ENCODE measurements around the gene AUTS2. TPM values are rescaled to one million over a fixed set of nuclear protein-coding genes. Genes with fewer than 3 reads are reported as not detected.

The AUTS2 gene
- polyA plus RNA-seq, 1 donor from 2014 or later = 97.3 TPM

- no peak overlapping the region for H3K9ac ChIP-seq (ENCODE audit: low read length)
- TF ChIP-seq, protein P1, sequence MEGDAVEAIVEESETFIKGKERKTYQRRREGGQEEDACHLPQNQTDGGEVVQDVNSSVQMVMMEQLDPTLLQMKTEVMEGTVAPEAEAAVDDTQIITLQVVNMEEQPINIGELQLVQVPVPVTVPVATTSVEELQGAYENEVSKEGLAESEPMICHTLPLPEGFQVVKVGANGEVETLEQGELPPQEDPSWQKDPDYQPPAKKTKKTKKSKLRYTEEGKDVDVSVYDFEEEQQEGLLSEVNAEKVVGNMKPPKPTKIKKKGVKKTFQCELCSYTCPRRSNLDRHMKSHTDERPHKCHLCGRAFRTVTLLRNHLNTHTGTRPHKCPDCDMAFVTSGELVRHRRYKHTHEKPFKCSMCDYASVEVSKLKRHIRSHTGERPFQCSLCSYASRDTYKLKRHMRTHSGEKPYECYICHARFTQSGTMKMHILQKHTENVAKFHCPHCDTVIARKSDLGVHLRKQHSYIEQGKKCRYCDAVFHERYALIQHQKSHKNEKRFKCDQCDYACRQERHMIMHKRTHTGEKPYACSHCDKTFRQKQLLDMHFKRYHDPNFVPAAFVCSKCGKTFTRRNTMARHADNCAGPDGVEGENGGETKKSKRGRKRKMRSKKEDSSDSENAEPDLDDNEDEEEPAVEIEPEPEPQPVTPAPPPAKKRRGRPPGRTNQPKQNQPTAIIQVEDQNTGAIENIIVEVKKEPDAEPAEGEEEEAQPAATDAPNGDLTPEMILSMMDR (IDR thresholded peaks at IDR 0.05; ENCODE audit: poor library complexity, severe bottlenecking) = no peak
- TF ChIP-seq MXI1 (conservative IDR thresholded peaks at IDR 0.05; ENCODE audit: poor library complexity, severe bottlenecking) = no peak
- no peaks in the 10 kb centered on the region for H4K20me1 ChIP-seq (ENCODE audit: insufficient read depth)
- no peaks in the 10 kb centered on the region for H3K9me2 ChIP-seq (ENCODE audit: insufficient read depth, low read length)
- H3F3A ChIP-seq (ENCODE audit: insufficient read depth, low read length, poor library complexity, severe bottlenecking) = no peaks in the 10 kb centered on the region
- H3K9me3 ChIP-seq (ENCODE audit: low read length) = no peaks in the 10 kb centered on the region
- H2AFZ ChIP-seq (ENCODE audit: low read depth, low read length) = no peak overlapping the region
- H3K27me3 ChIP-seq (ENCODE audit: insufficient read depth, low read depth, low read length) = no peaks in the 10 kb centered on the region
- no peak overlapping the region for H3K4me3 ChIP-seq (ENCODE audit: low read length)
- H3K79me2 ChIP-seq (replicated peaks; ENCODE audit: insufficient read depth, low read length) = no peaks in the 10 kb centered on the region
- no peaks in the 10 kb centered on the region for H3K36me3 ChIP-seq (ENCODE audit: insufficient read depth, low read length)
- no peak overlapping the region for H3K4me2 ChIP-seq (ENCODE audit: low read length)
- H3K27ac ChIP-seq (ENCODE audit: low read length) = no peak overlapping the region
These were observed 896.7 kb downstream of the AUTS2 start for GRCh38 chr7:70495033-70495376.

DNA sequence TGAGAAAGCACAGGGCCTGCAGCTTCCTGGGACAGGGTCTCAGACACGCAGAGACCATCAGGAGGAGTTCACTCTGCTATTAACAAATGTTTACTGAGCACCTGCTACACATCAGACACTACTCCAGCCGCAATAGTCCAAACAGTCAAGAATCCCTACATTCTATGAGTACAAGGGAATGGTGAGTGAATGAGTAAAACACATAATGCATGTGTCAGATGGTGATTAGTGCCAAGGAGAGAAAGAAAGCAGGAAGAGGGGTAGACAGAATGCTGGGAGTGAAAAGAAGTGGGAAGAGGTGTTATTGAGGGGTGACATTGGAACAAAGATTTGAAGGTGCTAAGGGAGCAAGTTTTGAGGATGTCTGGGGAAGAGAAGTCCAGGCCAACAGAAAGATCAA lies 899.5 kb downstream of the AUTS2 start:
- Histone ChIP-seq H3K9ac (ENCODE audit: low read length) (no peak overlapping the region), H3F3A (ENCODE audit: insufficient read depth, low read length, poor library complexity, severe bottlenecking) (no peaks in the 10 kb centered on the region), H3K9me3 (ENCODE audit: low read length) (no peaks in the 10 kb centered on the region), H3K79me2 (replicated peaks; ENCODE audit: insufficient read depth, low read length) (no peaks in the 10 kb centered on the region), H3K9me2 (ENCODE audit: insufficient read depth, low read length) (no peaks in the 10 kb centered on the region), H3K36me3 (ENCODE audit: insufficient read depth, low read length) (no peaks in the 10 kb centered on the region), H3K27me3 (ENCODE audit: insufficient read depth, low read depth, low read length) (no peaks in the 10 kb centered on the region), H3K27ac (ENCODE audit: low read length) (no peak overlapping the region), H3K4me3 (ENCODE audit: low read length) (no peak overlapping the region), H3K4me2 (ENCODE audit: low read length) (no peak overlapping the region), H2AFZ (ENCODE audit: low read depth, low read length) (no peak overlapping the region), H4K20me1 (ENCODE audit: insufficient read depth) (no peaks in the 10 kb centered on the region)
- no peak for TF ChIP-seq POLR2AphosphoS5 (IDR thresholded peaks at IDR 0.05)
- TF ChIP-seq SMC3 (conservative IDR thresholded peaks at IDR 0.05; ENCODE audit: poor library complexity) = no peak
- no peak for TF ChIP-seq EP300 (conservative IDR thresholded peaks at IDR 0.05; ENCODE audit: poor library complexity, severe bottlenecking)
- no peak for TF ChIP-seq EZH2 (IDR thresholded peaks at IDR 0.05; ENCODE audit: borderline replicate concordance, insufficient read depth, low read length, poor library complexity, severe bottlenecking)
- TF ChIP-seq RAD21 (conservative IDR thresholded peaks at IDR 0.05) = no peak
- TF ChIP-seq REST (IDR thresholded peaks at IDR 0.05; ENCODE audit: borderline replicate concordance) = no peak
- TF ChIP-seq, protein P1 (IDR thresholded peaks at IDR 0.05; ENCODE audit: poor library complexity, severe bottlenecking) = no peak
- no peak for TF ChIP-seq TAF1 (IDR thresholded peaks at IDR 0.05; ENCODE audit: low read depth)
- TF ChIP-seq MXI1 (conservative IDR thresholded peaks at IDR 0.05; ENCODE audit: poor library complexity, severe bottlenecking) = no peak
